GM21390 (cell line): ENCODE results near the gene FEM1B.
"Not testable (repeated sequence)": the region's sequence is repeated elsewhere in the genome, so short reads cannot be mapped to it uniquely, and the experiment has no call there.

ENCODE experiments used
- ATAC-seq: cut with Tn5 transposase; IDR thresholded peaks from one replicate; pipeline ENCODE4 v1.9.1; 2021; ENCODE audit not compliant: unreplicated experiment

FEM1B gene

DNA sequence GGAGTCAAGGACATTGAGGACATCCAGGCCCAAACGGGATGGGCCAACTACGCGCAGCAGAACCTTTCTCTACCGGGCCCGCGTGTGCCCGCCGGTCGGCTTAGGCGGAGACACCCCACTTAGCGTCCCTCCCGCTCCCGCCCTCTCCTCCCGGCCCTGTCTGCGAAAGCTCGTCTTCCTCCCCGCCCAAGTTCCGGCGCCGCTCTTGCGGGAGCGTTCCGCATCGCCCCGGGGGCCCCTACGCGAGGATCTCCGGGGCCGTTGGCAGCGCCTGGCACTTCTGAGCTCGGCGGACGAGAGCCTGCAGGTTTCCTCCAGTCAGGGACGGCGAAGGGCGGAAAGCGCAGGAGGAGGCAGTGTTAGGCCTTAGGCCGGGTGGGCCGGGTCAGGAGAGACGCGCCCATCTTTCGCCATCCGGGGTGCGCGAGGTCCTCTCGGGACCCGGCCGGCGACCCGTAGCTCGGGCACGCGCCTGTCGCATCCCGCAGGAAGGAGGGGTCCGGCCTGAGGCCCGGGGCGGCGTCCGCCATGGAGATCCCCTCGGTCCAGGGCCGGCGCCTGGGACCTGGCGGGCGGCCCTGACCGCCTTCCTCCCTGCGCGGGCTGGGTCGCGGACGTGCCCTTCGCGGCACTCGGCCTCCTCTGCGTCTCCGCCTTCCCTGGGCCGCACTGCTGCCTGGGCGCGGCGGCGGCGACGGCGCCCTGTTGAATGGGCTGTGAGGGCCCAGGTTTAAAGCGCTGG, at the start of gene FEM1B:
FEM1B (plus strand) TSS at position 143 of the 742 bp plus-strand sequence. CDS start 673 bp downstream, outside the sequence.
- peak; percentile 62 for ATAC-seq

GRCh38 chr15:68228143-68228970, 49.2 kb upstream of the FEM1B start:
- ATAC-seq = no peak

GRCh38 chr15:68228971-68229385, 48.6 kb upstream of the FEM1B start:
- no peak for ATAC-seq

DNA sequence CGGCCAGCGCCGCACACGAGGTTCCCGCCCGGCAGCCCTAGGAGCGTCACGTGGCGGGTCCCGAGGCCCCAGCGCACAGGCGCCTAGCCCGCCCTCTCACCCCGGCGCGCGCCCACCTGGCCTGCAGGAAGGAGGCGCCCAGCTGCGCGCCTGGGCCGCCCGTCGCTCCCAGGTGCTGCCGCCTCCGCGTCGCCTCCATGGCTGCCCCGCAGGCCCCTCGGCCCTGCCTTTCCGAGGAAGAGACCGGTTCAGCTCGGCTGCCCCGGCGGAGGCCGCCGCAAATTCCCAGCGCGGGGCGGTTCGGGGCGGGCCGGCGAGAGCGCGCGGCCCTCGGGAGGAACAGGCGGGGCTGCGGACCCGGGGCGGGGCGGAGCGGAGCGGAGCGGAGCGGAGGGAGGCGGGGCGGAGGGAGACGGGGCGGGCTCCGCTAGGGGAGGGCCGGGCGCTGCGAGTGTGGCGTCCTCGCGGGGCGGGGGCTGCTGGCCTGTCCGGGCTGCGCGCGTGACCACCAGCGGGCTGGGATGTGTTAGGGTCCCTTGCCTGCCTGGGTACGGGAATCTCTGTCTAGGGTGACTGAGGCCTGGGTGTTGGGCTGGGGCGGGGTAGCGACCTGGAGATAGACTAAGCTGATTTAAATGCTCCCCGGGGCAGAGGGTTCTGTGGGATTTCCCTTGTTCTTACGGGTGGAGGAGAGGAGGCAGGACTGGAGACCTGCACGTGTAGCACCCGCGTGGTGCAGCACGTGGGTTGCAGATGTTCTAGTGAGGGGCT, 48.0 kb upstream of the FEM1B start, which contains the start of gene CLN6:
CLN6 (minus strand) TSS at position 343 of the 771 bp plus-strand sequence; CDS start at position 199, 144 bp downstream.
- ATAC-seq = peak; percentile 68

GRCh38 chr15:68230157-68231100, 47.1 kb upstream of the FEM1B start:
- ATAC-seq = peak; percentile 25

- ATAC-seq = no peak
These were observed 46.3 kb upstream of the FEM1B start for GRCh38 chr15:68231102-68231818.

- no peak for ATAC-seq
These were observed 45.1 kb upstream of the FEM1B start for GRCh38 chr15:68232449-68232848.

GRCh38 chr15:68232937-68233336, 44.6 kb upstream of the FEM1B start:
- ATAC-seq = no peak

DNA sequence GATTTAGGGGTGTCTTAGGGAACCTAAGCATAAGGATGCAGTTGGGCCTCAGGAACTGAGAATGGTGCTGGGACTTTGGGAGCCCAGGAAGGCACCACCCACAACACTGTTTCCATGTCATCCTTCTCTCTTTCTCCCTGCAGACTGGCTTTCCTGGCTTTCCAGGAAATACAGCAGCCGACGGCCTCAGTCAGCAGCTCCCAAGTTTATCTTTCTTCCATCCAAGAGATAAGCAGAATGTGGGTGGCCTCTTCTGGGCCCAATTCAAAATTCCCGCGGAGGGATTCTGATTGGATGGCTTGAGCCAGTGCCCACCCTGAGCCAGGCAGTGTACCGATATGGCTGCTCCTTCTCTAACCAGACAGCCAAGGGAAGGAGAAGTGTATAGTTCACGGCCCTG, 43.5 kb upstream of the FEM1B start:
- no peak for ATAC-seq

- not testable (repeated sequence) for ATAC-seq
These were observed 43.0 kb upstream of the FEM1B start for GRCh38 chr15:68234520-68234919.

GRCh38 chr15:68235022-68235421, 42.5 kb upstream of the FEM1B start:
- no peak for ATAC-seq

- ATAC-seq = no peak
These were observed 38.5 kb upstream of the FEM1B start for GRCh38 chr15:68239025-68239424.

- no peak for ATAC-seq
These were observed 36.2 kb upstream of the FEM1B start for GRCh38 chr15:68241088-68241935.

GRCh38 chr15:68244235-68244634, 33.3 kb upstream of the FEM1B start:
- ATAC-seq = no peak

GRCh38 chr15:68249058-68249713, 28.4 kb upstream of the FEM1B start:
- no peak for ATAC-seq

GRCh38 chr15:68252925-68253534, 24.5 kb upstream of the FEM1B start:
- ATAC-seq = no peak

GRCh38 chr15:68256675-68257450, 20.7 kb upstream of the FEM1B start:
- ATAC-seq = no peak
